HG02763 (cell line): ENCODE data around the gene BAAT.

Experiments used
- ATAC-seq: cut with Tn5 transposase; IDR thresholded peaks from one replicate; pipeline ENCODE4 v1.9.1; 2021; ENCODE audit warnings: mild to moderate bottlenecking, moderate library complexity; ENCODE audit not compliant: unreplicated experiment

Gene BAAT

GRCh38 chr9:101324245-101324804 is 60.5 kb downstream of the BAAT start:
- no peak for ATAC-seq

GRCh38 chr9:101323129-101323528 is 61.7 kb downstream of the BAAT start:
- ATAC-seq: no peak

GRCh38 chr9:101317735-101318134 is 67.1 kb downstream of the BAAT start:
- no peak for ATAC-seq

GRCh38 chr9:101315112-101315450 is 69.7 kb downstream of the BAAT start:
- no peak for ATAC-seq

- ATAC-seq: no peak
Observed at GRCh38 chr9:101312661-101313060, 72.1 kb downstream of the BAAT start.

GRCh38 chr9:101311758-101312420 is 72.9 kb downstream of the BAAT start:
- no peak for ATAC-seq

- no peak for ATAC-seq
Observed at GRCh38 chr9:101311191-101311590, 73.6 kb downstream of the BAAT start.
